Lung microvascular endothelial cell (primary cell): Measurements from ENCODE around the gene DNAH3. TPM values are rescaled to one million over a fixed set of nuclear protein-coding genes. Genes with fewer than 3 reads are reported as not detected.

Source experiments
- total RNA-seq: library from RNA; depleted of rRNA; stranded (reverse); fragments of >200 nt; gene quantifications from 2 replicates; pipeline ENCODE4 v1.2.1, GENCODE V29; 2014

DNAH3 gene
- total RNA-seq, 1 donor from 2014 or later = not detected

Other genes with a start within 250 kb of the DNAH3 start
- 2.0 and 9.4 TPM in 2 replicates for gene LDAF1, start 7.8 kb upstream of the DNAH3 start, total RNA-seq
- gene ZP2, start 60.7 kb upstream of the DNAH3 start, total RNA-seq = under 0.01 and 0.22 TPM in 2 replicates
- gene ANKS4B, start 82.9 kb upstream of the DNAH3 start, total RNA-seq = not detected in 2 replicates
- not detected in 2 replicates for gene CRYM, start 127.4 kb upstream of the DNAH3 start, total RNA-seq